KMS-11 (cell line): ENCODE results near the gene LPO.

Experiments
- H2AFZ ChIP-seq: fragments of 200-600 bp; sonication (generic); 2 replicates; pipeline ENCODE4 v1.6.1; 2016; ENCODE audit warnings: antibody characterized with exemption, mixed run types, low read depth
- H3K27ac ChIP-seq: fragments of 200-600 bp; sonication (generic); 2 replicates; pipeline ENCODE4 v1.6.1; 2016; ENCODE audit warnings: mild to moderate bottlenecking, mixed run types
- H3K27me3 ChIP-seq: fragments of 200-600 bp; sonication (generic); 2 replicates; pipeline ENCODE4 v1.6.1; 2017; ENCODE audit warnings: mild to moderate bottlenecking, low read depth, mixed run types, moderate library complexity; ENCODE audit not compliant: insufficient read depth
- H3K36me3 ChIP-seq: fragments of 200-600 bp; sonication (generic); 2 replicates; pipeline ENCODE4 v1.6.1; 2017; ENCODE audit warnings: mild to moderate bottlenecking, mixed run types; ENCODE audit not compliant: insufficient read depth
- H3K4me1 ChIP-seq: fragments of 200-600 bp; sonication (generic); 2 replicates; pipeline ENCODE4 v1.6.1; 2016; ENCODE audit warnings: mild to moderate bottlenecking, low read depth, mixed run types; ENCODE audit not compliant: poor library complexity, severe bottlenecking
- H3K4me2 ChIP-seq: fragments of 200-600 bp; sonication (generic); 2 replicates; pipeline ENCODE4 v1.7.0; 2016; ENCODE audit warnings: mild to moderate bottlenecking, mixed run types
- H3K4me3 ChIP-seq: fragments of 200-600 bp; sonication (generic); IDR thresholded peaks from 2 replicates; pipeline ENCODE4 v1.6.1; 2017; ENCODE audit warnings: low read depth, low read length, mixed read lengths; ENCODE audit not compliant: insufficient read depth
- H3K79me2 ChIP-seq: fragments of 200-600 bp; sonication (generic); 2 replicates; pipeline ENCODE4 v1.6.1; 2016; ENCODE audit warnings: low read depth, mixed run types; ENCODE audit not compliant: insufficient read depth
- H3K9ac ChIP-seq: fragments of 200-600 bp; sonication (generic); 2 replicates; pipeline ENCODE4 v1.6.1; 2016; ENCODE audit warnings: mild to moderate bottlenecking, mixed run types
- H4K20me1 ChIP-seq: fragments of 200-600 bp; sonication (generic); 2 replicates; pipeline ENCODE4 v1.6.1; 2016; ENCODE audit warnings: mild to moderate bottlenecking, mixed run types; ENCODE audit not compliant: insufficient read depth
- TF ChIP-seq, protein P1 (sequence below): fragments of 200-600 bp; sonication (generic); conservative IDR thresholded peaks from 2 replicates; pipeline ENCODE4 v1.6.1; 2017; ENCODE audit warnings: low read depth, mild to moderate bottlenecking, antibody characterized with exemption, low read length, moderate library complexity, mixed read lengths

Gene LPO

DNA sequence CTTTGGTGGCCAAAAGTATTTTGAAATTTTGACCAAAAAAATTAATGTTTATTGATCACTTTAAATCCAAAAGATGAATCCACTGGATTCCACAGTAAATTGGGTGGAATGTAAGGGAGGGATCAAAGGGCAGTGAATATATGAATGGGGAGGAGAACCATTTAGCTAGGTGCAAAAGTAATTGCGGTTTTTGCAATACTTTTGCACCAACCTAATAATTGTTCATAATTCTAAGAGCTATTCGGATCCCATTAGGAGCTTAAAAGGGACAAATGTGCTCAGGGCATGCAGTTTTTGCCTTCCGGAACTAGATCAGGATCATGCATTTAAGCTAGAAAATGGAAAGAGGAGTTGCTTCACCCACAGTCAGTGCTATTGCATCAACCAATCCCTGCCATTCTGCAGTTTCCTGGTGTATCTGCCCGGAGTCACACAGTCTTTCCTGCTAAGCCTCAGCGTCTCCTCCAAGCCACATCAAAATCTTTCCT, at the start of gene LPO:
LPO (plus strand) TSS at position 438 of the 488 bp plus-strand sequence. CDS start 4,396 bp downstream, outside the sequence.
- Histone ChIP-seq H3K79me2 (no peaks in the 10 kb centered on the region), H3K27ac (no peak within 1 kb of the TSS), H3K4me2 (no peak within 1 kb of the TSS), H3K4me3 (no peak within 1 kb of the TSS), H3K4me1 (peaks cover 7% of the 10 kb centered on the region), H4K20me1 (no peaks in the 10 kb centered on the region), H2AFZ (no peak within 1 kb of the TSS), H3K9ac (no peak within 1 kb of the TSS), H3K36me3 (no peaks in the 10 kb centered on the region), H3K27me3 (peaks cover 4% of the 10 kb centered on the region)
- TF ChIP-seq, protein P1, sequence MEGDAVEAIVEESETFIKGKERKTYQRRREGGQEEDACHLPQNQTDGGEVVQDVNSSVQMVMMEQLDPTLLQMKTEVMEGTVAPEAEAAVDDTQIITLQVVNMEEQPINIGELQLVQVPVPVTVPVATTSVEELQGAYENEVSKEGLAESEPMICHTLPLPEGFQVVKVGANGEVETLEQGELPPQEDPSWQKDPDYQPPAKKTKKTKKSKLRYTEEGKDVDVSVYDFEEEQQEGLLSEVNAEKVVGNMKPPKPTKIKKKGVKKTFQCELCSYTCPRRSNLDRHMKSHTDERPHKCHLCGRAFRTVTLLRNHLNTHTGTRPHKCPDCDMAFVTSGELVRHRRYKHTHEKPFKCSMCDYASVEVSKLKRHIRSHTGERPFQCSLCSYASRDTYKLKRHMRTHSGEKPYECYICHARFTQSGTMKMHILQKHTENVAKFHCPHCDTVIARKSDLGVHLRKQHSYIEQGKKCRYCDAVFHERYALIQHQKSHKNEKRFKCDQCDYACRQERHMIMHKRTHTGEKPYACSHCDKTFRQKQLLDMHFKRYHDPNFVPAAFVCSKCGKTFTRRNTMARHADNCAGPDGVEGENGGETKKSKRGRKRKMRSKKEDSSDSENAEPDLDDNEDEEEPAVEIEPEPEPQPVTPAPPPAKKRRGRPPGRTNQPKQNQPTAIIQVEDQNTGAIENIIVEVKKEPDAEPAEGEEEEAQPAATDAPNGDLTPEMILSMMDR, result no peak

DNA sequence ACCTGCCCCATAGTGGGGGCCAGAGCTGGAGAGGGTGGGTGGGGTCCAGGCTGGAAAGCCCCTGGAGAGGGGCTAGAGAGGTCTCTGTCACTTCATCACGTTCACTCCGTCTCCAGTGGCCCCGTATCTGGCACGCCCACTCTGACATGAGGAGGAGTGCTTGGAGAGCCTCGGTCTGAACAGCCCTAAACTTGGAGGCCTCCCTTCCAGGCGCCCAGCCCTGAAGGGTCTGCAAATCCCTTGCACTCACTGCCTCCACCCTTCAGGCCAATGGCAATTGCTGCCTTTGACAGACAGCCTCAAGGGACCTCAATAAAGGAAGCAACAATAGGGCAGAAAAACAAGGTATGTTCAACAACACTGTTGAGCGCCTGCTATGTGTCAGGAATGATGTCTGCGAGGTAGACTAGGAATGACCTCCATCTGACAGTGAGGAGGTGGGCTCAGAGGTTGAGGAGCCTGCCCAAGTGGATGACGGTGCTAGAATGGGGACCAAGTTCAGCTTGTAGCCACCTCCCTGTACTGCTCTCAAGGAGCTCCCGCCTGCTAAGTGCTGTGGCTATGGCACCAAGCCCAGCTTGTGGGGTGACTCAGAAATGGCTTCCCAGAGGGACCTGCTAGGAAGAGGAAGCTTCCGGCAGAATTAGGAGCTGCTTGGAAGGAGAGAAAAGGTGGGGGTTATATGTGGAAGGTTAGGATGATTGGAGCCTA, 48.8 kb upstream of the LPO start:
- Histone ChIP-seq H3K36me3 (no peaks in the 10 kb centered on the region), H3K79me2 (no peaks in the 10 kb centered on the region), H3K4me3 (no peak overlapping the region), H3K27me3 (no peaks in the 10 kb centered on the region; the same call in 1 of the 2 replicates), H3K4me2 (no peak overlapping the region), H2AFZ (no peak overlapping the region), H3K4me1 (no peaks in the 10 kb centered on the region), H3K9ac (no peak overlapping the region), H3K27ac (no peak overlapping the region), H4K20me1 (no peaks in the 10 kb centered on the region)
- TF ChIP-seq, protein P1, result no peak

DNA sequence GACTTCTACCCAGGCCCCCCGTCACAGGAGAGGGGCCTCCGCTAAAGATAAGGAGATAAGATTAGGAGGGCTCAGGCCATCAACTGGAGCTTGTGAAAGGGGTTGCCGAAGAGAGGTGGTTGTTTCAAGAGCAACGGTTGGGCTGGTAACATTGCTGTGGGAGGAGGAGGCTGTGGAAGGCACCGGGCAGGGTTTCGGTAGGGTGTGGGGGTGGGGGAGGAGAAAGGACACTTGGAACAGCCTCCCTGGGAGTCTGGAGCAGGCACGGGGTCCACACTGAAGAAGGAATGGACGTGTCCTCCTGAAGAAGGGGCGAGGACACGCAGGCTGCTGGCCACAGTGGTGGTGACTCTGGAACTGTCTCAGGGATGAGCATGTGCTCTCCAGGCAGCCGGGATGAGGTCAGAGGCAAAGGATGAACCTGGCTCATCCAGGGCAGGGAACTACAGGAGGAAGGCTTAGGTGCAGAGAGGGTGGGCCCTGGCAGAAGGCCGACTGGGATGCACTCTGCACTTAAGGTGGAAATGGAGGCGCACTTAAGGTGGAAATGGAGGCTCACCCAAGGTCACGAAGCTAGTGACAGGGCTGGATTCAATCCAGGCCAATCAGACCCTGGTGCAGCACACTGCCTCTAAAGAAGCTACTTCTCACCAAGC, 47.0 kb upstream of the LPO start:
- TF ChIP-seq, protein P1, result no peak
- Histone ChIP-seq H3K27ac (no peak overlapping the region), H3K79me2 (no peaks in the 10 kb centered on the region), H4K20me1 (no peaks in the 10 kb centered on the region), H3K36me3 (no peaks in the 10 kb centered on the region), H2AFZ (no peak overlapping the region), H3K4me3 (no peak overlapping the region), H3K4me1 (no peaks in the 10 kb centered on the region), H3K27me3 (peaks cover 4% of the 10 kb centered on the region; the same call in 1 of the 2 replicates), H3K9ac (no peak overlapping the region), H3K4me2 (no peak overlapping the region)

DNA sequence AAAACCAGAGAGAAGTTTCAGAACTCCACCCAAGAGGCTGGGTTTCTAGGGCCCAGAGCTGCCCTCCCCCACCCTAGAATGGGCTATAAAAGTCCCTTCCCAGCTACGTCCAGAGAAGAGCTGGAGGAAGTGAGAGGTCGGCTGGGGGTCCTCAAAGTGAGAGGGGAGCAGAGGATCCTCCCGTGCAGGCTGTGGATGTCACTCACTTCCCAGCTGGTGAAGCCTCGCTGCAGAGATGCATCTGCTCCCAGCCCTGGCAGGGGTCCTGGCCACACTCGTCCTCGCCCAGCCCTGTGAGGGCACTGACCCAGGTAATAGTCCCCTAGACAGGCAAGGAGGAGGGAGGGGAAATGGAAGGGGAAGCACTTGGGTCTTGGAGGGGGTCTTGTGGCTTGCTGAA, 45.8 kb upstream of the LPO start, which contains the start of gene EPX:
EPX (plus strand) TSS at position 115 of the 400 bp plus-strand sequence; CDS start at position 236, 121 bp downstream.
- H3K9ac ChIP-seq, result no peak within 1 kb of the TSS
- TF ChIP-seq, protein P1, result no peak
- H3K4me2 ChIP-seq, result no peak within 1 kb of the TSS
- peaks cover 10% of the 10 kb centered on the region; the same call in 1 of the 2 replicates for H3K27me3 ChIP-seq
- no peaks in the 10 kb centered on the region for H4K20me1 ChIP-seq
- no peaks in the 10 kb centered on the region for H3K36me3 ChIP-seq
- no peak within 1 kb of the TSS for H3K4me3 ChIP-seq
- no peaks in the 10 kb centered on the region for H3K79me2 ChIP-seq
- no peaks in the 10 kb centered on the region for H3K4me1 ChIP-seq
- H3K27ac ChIP-seq, result no peak within 1 kb of the TSS
- H2AFZ ChIP-seq, result no peak within 1 kb of the TSS
